Gastrocnemius medialis (tissue), 4 donors: Measurements from ENCODE around the gene FSIP1. TPM values are rescaled to one million over a fixed set of nuclear protein-coding genes. Genes with fewer than 3 reads are reported as not detected.

ENCODE experiments used
- ATAC-seq, 2 donors: fragments of 150-250 bp; one replicate each; pipeline ENCODE4 v1.9.1; 2016
- DNase-seq, 2 donors: peaks; one replicate each; pipeline ENCODE4 v3.0.0-alpha.2; 2019
- H3K27ac ChIP-seq, 4 donors: fragments of 200-600 bp; sonication (generic); 1 replicate in 1 of 4; 2 replicates in 3 of 4; pipeline ENCODE4 v1.5.1; 2016 to 2018; ENCODE audit warnings: mild to moderate bottlenecking in 2 of 4, moderate library complexity in 1 of 4
- H3K27me3 ChIP-seq, 3 donors: fragments of 200-600 bp; sonication (generic) in 2 of 3; 1 replicate in 1 of 3; 2 replicates in 2 of 3; pipeline versions ENCODE4 v1.5.1 to v1.6.0; 2016 to 2019; ENCODE audit warnings: mild to moderate bottlenecking in 1 of 3, moderate library complexity in 1 of 3
- H3K36me3 ChIP-seq, 2 donors: fragments of 200-600 bp; sonication (generic) in 1 of 2; one replicate each; pipeline ENCODE4 v1.5.1; 2017 to 2018
- H3K4me1 ChIP-seq, 2 donors: fragments of 200-600 bp; sonication (generic) in 1 of 2; one replicate each; pipeline ENCODE4 v1.5.1; 2016 to 2017; ENCODE audit warnings: mild to moderate bottlenecking in 2 of 2
- H3K4me3 ChIP-seq, 4 donors: fragments of 200-600 bp; sonication (generic) in 3 of 4; 1 replicate in 1 of 4; 2 replicates in 3 of 4; pipeline ENCODE4 v1.5.1; 2016 to 2019; ENCODE audit warnings: mild to moderate bottlenecking in 2 of 4
- H3K9me3 ChIP-seq, 3 donors: fragments of 200-600 bp; sonication (generic) in 2 of 3; 1 replicate in 1 of 3; 2 replicates in 2 of 3; pipeline ENCODE4 v1.5.1; 2016 to 2019
- POLR2A ChIP-seq, 2 donors: fragments of 450-650 bp; IDR thresholded peaks; one replicate each; pipeline ENCODE4 v1.6.1; 2017; ENCODE audit warnings: antibody characterized with exemption in 2 of 2, mild to moderate bottlenecking in 2 of 2, moderate library complexity in 2 of 2
- in situ Hi-C, 4 donors: fragments of 200-750 bp; cut with MboI; loops; one replicate each; pipeline versions ENCODE4 v1.15.0 to v1.8.0; 2017; ENCODE audit warnings: low sequenced_read_pairs in 4 of 4
- intact Hi-C: fragments of 100-400 bp; cut with DNase I; formaldehyde crosslinking; loops from one replicate; pipeline ENCODE4 v1.15.1; 2023; ENCODE audit warnings: low total_unique reads
- total RNA-seq, 4 donors: library from RNA; depleted of rRNA; stranded (reverse); fragments of >200 nt; gene quantifications; one replicate each; pipeline versions ENCODE4 v1.1.0 to v1.2.3, GENCODE V29; 2016
- TF ChIP-seq, protein P1 (sequence below), 5 experiments: fragments of 450-650 bp in 3 of 5; fragments of 200-600 bp in 2 of 5; sonication (generic) in 2 of 5; IDR thresholded peaks in 4 of 5; conservative IDR thresholded peaks in 1 of 5; 1 replicate in 4 of 5; 2 replicates in 1 of 5; pipeline ENCODE4 v1.5.1; 2016 to 2019; ENCODE audit warnings: antibody characterized with exemption in 5 of 5, mild to moderate bottlenecking in 3 of 5, moderate library complexity in 3 of 5

The FSIP1 gene
- total RNA-seq, 4 donors from 2014 or later = 0.11 to 23.9 (median 1.0) TPM; not detected in 1

DNA sequence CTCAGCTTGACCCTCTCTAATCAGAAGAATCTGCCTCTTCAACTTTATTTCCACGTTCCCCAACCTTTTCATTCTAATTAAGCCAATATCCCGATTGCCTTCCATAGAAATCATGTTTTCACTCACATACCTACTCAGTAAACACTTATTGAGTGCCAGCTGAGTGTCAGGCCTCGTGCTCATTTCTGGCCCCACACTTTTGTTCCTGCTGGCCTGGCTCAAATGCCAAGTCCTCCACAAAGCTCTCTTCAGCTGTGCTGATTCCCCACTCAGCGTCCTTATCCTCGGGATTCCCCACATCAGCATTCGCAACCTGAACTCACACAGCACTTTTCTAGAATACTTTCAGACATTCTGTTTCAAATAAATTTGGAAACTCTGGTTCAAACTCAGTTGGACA lies 132.9 kb downstream of the FSIP1 start:
- ATAC-seq (no peak), DNase-seq (no peak)
- intact Hi-C loops (no loop called here), in situ Hi-C loops (no loop called here)
- H3K4me1 ChIP-seq = no peaks in the 10 kb centered on the region
- TF ChIP-seq, protein P1, sequence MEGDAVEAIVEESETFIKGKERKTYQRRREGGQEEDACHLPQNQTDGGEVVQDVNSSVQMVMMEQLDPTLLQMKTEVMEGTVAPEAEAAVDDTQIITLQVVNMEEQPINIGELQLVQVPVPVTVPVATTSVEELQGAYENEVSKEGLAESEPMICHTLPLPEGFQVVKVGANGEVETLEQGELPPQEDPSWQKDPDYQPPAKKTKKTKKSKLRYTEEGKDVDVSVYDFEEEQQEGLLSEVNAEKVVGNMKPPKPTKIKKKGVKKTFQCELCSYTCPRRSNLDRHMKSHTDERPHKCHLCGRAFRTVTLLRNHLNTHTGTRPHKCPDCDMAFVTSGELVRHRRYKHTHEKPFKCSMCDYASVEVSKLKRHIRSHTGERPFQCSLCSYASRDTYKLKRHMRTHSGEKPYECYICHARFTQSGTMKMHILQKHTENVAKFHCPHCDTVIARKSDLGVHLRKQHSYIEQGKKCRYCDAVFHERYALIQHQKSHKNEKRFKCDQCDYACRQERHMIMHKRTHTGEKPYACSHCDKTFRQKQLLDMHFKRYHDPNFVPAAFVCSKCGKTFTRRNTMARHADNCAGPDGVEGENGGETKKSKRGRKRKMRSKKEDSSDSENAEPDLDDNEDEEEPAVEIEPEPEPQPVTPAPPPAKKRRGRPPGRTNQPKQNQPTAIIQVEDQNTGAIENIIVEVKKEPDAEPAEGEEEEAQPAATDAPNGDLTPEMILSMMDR (IDR thresholded peaks at IDR 0.05 in 4 of 5, conservative IDR thresholded peaks at IDR 0.05 in 1 of 5) = no peak
- H3K27me3 ChIP-seq = no peaks in the 10 kb centered on the region
- H3K9me3 ChIP-seq = no peaks in the 10 kb centered on the region
- no peaks in the 10 kb centered on the region for H3K36me3 ChIP-seq
- no peak overlapping the region for H3K4me3 ChIP-seq
- no peak overlapping the region for H3K27ac ChIP-seq

DNA sequence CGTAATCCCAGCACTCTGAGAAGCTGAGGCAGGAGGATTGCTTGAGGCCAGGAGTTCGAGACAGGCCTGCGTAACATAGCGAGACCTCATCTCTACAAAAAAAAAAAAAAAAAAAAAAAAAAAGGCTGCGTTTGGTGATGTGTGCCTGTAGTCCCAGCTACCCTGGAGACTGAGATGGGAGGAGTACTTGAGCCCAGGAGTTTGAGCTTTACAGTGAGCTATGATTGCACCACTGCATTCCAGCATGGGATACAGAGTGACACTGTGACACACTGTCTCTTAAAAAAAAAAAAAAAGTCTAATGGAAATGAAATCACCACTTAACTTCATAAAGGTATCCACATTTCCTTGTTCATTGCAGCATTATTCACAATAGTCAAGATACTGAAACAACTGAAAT lies 136.2 kb downstream of the FSIP1 start:
- no peak overlapping the region for H3K4me3 ChIP-seq
- no peak overlapping the region for H3K27ac ChIP-seq
- no peaks in the 10 kb centered on the region for H3K4me1 ChIP-seq
- intact Hi-C loops = no loop called here
- in situ Hi-C loops = no loop called here
- ATAC-seq = no peak
- no peak for DNase-seq
- H3K9me3 ChIP-seq = no peaks in the 10 kb centered on the region
- no peaks in the 10 kb centered on the region for H3K36me3 ChIP-seq
- no peaks in the 10 kb centered on the region for H3K27me3 ChIP-seq
- TF ChIP-seq, protein P1 (IDR thresholded peaks at IDR 0.05 in 4 of 5, conservative IDR thresholded peaks at IDR 0.05 in 1 of 5) = no peak
- TF ChIP-seq POLR2A (IDR thresholded peaks at IDR 0.05) = no peak

DNA sequence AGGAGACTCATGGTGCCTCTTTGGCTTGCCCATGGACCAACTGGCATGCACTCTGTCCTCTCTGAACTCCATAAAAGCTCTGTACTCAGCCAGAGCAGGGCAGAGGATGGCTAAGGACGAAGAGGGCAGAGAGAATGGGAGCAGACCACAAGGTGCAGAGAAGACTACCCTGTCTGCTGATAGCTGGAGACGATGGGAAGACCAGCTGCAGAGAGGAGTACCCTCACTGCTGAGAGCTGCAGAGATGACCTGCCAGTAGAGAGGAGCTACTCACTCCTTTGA lies 136.7 kb downstream of the FSIP1 start:
- in situ Hi-C loops = no loop called here
- Histone ChIP-seq H3K9me3 (no peaks in the 10 kb centered on the region), H3K27ac (no peak overlapping the region), H3K27me3 (no peaks in the 10 kb centered on the region), H3K4me1 (no peaks in the 10 kb centered on the region), H3K36me3 (no peaks in the 10 kb centered on the region), H3K4me3 (no peak overlapping the region)
- intact Hi-C loops = no loop called here
- TF ChIP-seq, protein P1 (IDR thresholded peaks at IDR 0.05 in 4 of 5, conservative IDR thresholded peaks at IDR 0.05 in 1 of 5) = no peak
- no peak for TF ChIP-seq POLR2A (IDR thresholded peaks at IDR 0.05)
- ATAC-seq (no peak), DNase-seq (no peak)

DNA sequence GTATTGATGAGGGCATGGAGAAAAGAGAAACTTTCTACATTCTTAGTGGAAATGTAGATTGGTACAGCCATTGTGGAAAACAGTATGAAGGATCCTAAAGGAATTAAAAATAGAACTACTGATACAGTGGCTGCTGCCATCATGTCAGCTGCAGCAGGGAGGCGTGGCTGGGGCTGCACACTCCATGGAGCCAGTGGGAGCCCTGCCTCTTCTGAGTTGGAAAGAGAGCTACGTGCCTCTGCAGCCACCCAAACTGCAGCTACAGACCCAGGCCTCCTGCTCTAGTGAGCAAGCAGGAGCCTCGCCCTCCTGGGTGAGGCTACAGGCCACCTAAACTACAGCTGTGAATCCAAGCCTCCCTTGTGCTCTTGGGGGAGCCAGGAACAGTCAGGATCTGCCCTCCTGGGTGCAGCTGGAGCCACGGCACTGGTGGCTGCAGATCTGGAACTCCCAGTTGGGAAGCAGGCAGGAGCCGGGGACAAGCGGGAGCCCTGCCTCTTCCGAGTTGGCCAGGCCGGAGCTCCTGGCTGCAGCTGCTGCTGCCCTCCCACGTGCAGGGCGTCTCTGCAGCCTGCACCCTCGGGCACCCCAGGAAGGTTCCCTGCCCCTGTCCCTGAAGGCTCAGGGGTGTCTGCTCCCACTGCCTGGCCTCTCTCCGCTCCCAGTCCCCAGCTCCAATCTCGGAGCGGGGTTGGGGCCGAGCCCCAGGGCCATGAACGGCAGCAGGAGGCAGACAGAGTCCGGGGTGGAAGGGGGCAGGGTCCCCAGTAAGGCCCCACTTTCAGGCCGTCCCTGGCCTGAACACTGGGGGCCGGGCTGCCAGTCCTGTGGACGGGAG lies 137.3 kb downstream of the FSIP1 start:
- in situ Hi-C loops (no loop called here), intact Hi-C loops (no loop called here)
- TF ChIP-seq, protein P1 (IDR thresholded peaks at IDR 0.05 in 4 of 5, conservative IDR thresholded peaks at IDR 0.05 in 1 of 5) = no peak
- Histone ChIP-seq H3K27ac (no peak overlapping the region), H3K4me3 (no peak overlapping the region), H3K27me3 (no peaks in the 10 kb centered on the region), H3K9me3 (no peaks in the 10 kb centered on the region), H3K36me3 (no peaks in the 10 kb centered on the region), H3K4me1 (no peaks in the 10 kb centered on the region)
- ATAC-seq = no peak
- DNase-seq = no peak

- DNase-seq (no peak), ATAC-seq (no peak)
- no peaks in the 10 kb centered on the region for H3K9me3 ChIP-seq
- no peaks in the 10 kb centered on the region for H3K36me3 ChIP-seq
- in situ Hi-C loops (no loop called here), intact Hi-C loops (no loop called here)
- H3K4me3 ChIP-seq = no peak overlapping the region
- H3K4me1 ChIP-seq = no peaks in the 10 kb centered on the region
- H3K27me3 ChIP-seq = no peaks in the 10 kb centered on the region
- no peak overlapping the region for H3K27ac ChIP-seq
- TF ChIP-seq, protein P1 (IDR thresholded peaks at IDR 0.05 in 4 of 5, conservative IDR thresholded peaks at IDR 0.05 in 1 of 5) = no peak
- no peak for TF ChIP-seq POLR2A (IDR thresholded peaks at IDR 0.05)
These were observed 138.5 kb downstream of the FSIP1 start for GRCh38 chr15:39644136-39644535.
